T-helper 22 cell (primary cell): ENCODE measurements around the gene YAP1.
"Not testable (repeated sequence)": the region's sequence is repeated elsewhere in the genome, so short reads cannot be mapped to it uniquely, and the experiment has no call there.

ENCODE experiments used
- DNase-seq: peaks from one replicate; pipeline ENCODE4 v3.0.0-alpha.2; 2020; ENCODE audit warnings: low read depth

The YAP1 gene

DNA sequence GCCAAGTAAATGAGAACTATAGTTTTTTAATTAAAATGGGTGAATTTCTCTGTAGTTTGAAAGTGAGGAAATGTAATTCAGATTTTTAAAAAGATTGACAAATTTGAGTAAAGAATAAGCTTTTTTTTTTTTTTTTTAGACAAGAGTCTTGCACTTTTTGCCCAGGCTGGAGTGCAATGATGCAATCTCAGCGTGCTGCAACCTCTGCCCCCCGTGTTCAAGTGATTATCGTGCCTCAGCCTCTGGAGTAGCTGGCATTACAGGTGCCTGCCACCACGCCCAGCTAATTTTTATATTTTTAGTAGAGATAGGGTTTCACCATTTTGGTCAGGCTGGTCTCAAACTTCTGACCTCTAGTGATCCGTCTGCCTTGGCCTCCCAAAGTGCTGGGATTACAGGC is 90.1 kb downstream of the YAP1 start:
- DNase-seq = not testable (repeated sequence)

DNA sequence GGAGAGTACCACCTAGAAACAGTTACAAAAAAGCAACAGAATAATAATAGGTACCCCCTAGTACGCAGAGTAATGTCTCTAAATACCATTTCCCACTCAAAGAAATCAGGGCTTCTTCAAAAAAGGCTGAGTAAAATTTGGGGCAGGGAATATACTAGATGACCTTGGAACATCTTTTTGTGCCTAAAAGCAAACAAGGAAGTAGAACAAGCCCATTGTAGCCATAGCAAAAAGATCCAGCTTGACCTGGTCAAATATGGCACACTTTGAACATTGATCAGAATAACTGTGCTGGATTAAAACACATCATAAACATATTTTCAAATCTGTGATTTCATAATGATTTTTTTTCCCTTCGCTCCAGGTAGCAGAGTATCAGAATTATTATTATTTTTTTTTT is 91.5 kb downstream of the YAP1 start:
- no peak for DNase-seq

DNA sequence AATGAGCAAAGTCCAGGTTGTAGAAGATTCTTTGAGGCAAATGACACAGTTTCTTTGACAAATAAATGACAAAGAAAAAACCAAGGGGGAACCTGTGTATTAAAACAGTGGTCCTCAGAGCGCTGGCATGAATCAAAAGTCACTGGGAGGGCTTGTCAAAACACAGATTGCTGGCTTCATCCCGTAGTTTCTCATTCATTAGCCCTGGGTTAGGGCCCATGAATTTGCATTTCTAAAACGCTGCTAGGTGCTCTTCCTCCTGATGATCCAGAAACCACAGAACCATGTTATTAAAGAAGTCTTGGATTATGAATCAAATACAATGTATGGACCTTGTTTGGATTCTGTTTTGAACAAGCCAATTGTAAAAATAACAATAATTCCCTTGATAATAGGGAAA is 92.7 kb downstream of the YAP1 start:
- DNase-seq = no peak

DNA sequence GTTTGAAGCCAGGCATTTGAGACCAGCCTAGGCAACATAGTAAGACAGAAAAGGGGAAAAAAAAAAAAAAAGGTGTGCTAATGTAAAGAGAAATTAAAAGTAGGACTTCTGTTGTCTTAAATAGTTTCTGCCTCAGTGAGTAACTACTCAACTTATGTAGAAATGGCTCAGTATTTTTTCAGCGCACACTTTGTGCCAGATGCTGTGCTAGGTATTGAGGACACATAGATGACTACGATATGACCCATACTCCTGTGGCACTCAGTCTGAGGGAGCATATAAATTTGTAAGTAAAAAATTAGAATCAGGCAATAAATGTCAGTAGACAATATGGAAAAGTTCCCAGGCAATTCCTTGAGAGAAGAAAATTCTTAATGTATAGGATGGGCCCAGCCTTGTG is 93.9 kb downstream of the YAP1 start:
- no peak for DNase-seq

DNA sequence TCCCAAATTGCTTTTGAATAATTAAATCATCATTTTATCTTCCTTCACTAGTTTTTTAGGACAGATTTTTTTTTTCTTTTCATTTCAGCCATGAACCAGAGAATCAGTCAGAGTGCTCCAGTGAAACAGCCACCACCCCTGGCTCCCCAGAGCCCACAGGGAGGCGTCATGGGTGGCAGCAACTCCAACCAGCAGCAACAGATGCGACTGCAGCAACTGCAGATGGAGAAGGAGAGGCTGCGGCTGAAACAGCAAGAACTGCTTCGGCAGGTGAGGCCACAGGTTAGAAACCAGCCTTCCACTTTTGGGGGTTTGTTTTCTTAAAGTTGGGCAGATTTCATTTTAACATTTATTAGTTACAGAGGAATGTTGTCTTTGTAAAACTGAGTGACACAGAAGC is 95.6 kb downstream of the YAP1 start:
- DNase-seq = no peak

DNA sequence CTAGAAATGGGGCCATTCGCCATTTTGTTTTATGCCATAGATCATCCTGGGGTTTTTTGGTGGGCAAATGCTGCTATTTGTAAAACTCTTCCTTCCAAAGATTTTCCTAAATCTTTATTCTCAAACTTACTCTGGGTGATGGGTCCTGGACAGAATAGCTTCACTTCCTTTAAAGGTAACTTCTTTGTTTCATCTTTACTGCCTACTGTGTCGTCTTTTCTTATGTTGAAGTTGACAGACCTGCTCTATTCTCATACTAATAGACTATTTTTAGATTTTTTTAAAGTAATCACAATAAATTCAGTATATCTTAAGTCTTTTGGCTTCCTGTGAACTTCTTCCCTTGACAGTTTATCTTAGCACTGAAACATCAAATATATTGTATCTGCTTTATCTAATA is 98.6 kb downstream of the YAP1 start:
- no peak for DNase-seq

DNA sequence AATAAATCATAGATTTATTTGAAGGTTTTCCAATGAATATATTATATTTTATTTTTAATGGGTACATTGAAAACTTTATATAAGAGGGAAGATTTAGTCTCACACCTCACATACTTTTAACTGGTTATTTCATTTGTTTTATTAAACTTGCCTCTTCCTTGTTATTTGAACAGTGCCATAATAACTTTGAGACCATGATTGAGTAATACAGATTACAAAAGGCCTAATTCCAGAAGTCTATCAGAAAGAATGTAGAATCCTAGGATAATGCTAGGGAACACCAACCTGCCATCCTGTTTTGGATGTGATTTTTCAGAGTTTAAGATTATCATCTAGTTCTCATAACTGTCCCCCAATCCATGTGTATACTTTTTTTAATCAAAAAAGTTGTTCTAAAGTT is 104.4 kb downstream of the YAP1 start:
- no peak for DNase-seq

DNA sequence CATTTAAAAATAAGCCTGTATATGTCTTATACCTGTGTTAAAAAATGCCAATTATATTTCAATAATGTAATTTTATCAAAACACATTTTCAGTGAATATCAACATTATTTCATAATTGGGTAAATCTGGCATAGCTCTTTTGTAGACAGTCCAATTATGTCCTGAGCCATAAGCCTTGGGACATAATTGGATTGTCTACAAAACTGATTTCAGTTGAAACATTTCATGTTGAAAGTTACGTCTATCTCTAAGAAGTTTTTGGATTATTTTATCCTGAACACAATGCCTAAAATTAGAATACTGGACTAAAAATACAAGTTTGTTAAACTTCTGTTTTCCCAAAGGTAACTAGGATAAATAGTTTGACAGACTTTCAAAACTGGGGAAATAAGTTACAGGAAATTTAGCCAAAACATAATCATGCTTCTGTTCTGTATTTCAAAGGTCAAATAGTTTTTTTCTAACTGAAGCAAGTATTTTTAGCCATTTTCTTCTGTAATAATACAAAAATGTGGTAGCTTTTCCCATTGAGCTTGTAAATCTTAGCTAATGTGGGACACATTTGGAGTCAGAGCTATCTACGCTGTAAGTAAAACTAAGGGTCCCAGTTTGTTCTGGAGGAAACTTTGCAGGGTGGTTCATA is 106.3 kb downstream of the YAP1 start:
- DNase-seq = no peak

DNA sequence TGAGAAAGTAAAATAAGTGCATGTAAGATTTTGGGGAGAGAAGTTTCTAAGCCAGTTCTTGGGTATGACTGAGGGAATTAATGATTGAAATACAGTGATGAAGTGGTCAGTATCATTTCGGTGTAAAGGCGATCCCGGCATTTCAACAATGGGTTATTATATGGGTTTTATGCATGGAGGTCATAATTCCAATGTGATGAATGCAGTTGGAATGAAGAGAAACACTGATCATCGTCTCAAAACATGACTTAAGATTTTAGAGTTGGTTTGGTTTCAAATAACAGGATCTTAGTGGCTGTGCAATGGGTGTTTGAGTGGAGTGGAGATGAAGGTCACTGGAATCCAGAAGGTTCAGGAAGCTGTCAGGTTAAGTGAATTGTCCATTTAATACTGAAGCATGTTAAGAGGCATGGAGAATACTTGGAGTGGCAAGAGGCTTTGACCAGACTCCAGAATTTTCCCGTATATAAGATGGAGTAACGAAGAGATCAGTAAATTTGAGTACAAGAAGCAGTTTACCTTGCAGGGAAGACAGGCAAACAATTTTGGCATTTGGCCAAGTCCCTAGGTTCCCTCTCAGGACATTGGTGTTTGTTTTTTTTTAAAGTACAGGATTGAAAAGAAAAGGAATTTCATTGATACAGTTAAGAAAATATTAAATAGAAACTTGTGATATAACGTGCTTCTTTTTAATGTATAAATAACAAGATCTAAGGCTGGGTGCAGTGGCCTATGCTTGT is 110.7 kb downstream of the YAP1 start:
- no peak for DNase-seq

DNA sequence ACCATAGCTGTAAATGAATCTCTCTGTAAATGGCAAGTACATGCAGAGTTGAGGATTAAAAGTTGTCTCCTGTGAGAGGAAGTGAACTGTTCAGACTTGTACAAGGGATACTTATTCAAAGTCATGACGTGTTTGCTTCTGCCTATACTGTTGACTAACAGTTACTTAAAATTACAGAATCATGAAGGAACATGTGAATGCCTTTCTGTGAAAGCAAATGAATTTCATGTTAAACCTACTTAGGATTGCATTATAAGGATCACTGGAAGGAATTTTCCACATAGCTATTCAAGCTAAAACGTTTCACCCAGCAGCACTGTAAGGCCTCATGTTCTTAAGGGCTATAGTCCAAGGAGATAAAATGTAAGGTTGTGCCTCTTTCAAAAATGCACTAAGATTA is 113.6 kb downstream of the YAP1 start:
- no peak for DNase-seq

DNA sequence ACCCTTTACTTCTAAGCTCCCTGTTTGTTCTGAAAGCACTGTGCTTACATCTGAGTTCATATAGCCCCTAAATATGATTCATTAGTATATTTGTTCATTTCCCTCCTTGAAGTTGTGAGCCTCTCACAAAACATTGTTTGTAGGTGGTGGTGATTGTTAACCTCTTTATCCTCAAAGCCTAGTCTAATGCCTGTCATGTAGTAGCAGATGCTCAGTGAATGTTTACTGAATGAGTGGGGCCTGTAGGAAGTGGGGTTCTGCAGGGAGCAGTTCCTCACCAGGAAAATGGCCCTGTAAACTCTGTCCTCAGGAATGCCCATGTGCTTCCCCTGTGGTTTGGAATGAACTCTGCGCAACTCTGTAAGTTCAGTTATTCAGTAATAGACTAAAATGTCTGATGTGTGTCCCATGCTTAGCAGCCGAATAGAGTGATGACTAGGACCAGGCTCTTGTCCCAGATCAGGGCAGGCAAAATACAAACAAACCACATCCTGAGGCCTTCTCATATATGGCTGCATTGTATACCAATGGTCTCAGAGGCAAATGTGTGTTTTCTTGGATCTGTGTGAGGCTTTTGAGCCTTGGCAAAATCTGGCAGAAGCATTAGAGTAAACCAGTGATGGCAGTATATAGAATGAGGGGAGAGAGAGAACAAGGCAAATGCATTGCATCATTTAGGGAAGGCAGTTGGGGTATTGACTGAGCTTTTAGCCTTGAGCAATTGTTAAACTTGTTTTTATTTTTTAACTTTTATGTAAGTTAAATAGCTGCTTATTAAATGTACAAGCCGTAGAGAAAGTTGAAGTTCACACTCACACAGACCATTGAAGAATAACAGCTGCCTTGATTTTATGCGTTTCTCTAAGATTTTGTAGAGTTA is 115.7 kb downstream of the YAP1 start:
- DNase-seq = no peak

DNA sequence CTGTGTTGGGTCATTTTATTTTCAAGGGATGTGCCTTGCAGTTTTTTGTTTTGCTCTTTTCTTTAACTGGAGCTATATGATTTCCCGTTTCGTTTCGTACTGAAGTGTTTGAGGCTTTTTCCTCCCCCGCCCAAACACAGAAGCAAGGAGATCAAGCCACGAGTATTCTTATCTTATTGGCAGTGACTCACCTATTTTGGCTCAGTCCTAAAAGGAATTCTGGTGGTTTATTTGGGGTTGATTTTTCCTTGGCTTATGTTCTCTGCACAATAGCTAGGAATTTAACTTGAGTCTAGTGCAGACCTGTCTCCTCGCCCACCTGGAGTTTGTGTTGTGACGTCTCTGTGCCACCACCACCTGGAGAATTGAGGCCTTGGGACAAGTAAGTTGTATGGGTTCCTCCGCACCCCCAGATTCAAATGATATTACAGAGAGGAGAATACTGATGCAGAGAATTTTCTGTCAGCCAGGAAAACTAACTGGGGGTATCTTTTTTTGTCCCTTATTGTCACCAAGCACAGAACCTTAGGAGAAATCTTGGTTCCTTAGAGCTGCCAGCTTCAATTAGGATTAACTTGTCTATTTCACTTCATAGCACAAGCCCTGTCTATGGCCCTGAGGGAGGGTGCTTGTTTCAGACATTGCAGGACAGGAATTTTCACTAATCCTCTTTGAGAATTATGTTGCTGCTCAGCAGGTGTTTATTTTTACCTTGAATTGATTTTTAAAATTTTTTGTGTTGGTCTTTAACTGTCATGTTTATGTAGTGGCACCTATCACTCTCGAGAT is 116.6 kb downstream of the YAP1 start:
- DNase-seq = no peak

DNA sequence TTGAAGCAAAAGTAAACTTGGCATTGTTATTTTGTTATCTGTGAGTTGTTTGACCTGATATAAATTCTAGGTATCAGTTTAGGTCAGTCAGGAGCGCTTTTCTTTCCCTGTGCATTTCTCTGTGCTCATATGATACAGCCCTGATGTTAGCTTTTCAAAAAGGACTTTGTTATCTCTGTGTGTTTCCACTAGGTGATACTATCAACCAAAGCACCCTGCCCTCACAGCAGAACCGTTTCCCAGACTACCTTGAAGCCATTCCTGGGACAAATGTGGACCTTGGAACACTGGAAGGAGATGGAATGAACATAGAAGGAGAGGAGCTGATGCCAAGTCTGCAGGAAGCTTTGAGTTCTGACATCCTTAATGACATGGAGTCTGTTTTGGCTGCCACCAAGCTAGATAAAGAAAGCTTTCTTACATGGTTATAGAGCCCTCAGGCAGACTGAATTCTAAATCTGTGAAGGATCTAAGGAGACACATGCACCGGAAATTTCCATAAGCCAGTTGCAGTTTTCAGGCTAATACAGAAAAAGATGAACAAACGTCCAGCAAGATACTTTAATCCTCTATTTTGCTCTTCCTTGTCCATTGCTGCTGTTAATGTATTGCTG is 119.4 kb downstream of the YAP1 start:
- DNase-seq = no peak

DNA sequence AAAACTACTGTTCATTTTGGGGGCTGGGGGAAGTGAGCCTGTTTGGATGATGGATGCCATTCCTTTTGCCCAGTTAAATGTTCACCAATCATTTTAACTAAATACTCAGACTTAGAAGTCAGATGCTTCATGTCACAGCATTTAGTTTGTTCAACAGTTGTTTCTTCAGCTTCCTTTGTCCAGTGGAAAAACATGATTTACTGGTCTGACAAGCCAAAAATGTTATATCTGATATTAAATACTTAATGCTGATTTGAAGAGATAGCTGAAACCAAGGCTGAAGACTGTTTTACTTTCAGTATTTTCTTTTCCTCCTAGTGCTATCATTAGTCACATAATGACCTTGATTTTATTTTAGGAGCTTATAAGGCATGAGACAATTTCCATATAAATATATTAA is 119.9 kb downstream of the YAP1 start:
- DNase-seq = no peak

DNA sequence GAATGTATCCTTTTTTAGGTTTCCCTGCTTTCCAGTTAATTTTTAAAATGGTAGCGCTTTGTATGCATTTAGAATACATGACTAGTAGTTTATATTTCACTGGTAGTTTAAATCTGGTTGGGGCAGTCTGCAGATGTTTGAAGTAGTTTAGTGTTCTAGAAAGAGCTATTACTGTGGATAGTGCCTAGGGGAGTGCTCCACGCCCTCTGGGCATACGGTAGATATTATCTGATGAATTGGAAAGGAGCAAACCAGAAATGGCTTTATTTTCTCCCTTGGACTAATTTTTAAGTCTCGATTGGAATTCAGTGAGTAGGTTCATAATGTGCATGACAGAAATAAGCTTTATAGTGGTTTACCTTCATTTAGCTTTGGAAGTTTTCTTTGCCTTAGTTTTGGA is 120.7 kb downstream of the YAP1 start:
- DNase-seq = no peak

DNA sequence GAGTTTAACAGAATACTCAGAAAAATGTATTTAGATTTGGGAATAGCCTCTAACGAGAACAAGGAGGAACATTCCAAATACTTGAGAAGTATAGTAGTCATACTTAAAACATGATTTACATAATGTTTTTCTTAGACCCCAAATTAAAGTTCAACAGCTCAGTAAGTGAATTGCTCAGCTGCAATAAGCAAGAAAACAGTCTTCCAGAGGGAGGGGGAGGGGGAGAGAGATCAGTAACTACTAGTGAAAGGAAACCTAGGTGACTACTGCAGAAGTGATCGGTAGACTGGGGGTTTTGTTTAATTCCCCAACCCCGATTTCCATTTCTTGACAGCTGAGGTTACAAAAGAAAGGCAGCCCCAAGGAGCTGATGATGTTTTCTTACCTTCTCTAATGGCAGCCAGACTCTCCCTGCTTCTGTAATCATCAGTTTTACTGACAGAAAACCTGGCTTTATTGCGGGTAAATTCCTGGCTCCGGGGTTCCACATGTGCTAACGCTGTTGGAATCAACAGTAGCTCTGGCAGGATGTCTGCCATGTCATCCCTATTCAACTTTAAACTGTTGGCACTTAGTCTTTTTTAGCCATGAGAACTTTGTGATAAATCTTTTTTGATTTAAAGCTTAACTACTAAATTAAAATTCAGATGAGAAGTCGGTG is 124.7 kb downstream of the YAP1 start:
- DNase-seq = no peak

DNA sequence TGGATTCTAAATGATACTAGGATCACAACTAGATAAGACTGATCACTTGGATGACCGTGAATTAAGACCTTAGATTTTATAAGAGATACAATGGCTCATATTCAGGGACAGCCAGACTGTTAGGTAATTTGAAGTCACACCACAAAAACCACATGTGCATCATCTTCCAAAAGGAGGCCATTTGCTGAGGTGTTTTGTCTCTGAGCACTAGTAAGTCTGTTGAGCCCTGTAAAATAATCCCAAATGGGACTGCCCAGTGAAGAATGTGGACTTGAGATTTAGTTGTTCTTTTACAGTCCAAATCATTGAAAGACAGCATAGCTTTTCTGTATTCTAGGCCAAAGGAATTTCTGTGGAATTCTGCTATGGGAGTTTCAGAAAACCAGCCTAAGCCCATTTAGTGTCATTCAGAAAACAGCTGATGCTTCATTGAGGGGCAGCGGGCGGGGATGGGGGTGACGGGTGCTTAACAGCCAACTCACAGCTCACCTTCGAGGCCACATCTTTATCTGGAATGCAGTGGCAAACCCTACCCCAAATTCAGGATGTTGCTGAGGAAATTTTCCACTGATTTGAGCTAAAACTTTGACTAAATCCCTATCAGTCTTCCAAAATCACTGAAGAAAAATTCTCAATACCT is 127.0 kb downstream of the YAP1 start:
- DNase-seq = no peak

DNA sequence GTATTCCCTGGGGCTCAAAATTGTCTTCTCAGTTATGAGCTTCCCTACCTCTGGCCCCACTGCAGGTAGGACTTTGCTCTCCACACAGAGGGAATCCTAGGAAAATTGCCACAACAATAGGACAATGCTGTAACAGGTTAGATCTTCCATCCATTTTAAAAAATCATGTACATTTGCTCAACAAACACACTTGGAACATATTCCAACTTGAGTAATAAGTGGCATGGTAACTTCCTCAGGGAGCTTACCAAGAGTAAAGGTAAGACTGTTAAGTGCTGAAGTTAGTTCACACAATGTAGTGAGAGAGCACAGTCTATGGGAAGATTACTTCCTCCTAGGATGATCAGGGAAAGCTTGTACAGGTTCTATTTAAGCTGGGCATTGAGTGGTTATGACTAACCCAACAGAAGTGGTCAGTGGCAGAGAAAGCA is 128.2 kb downstream of the YAP1 start:
- no peak for DNase-seq

DNA sequence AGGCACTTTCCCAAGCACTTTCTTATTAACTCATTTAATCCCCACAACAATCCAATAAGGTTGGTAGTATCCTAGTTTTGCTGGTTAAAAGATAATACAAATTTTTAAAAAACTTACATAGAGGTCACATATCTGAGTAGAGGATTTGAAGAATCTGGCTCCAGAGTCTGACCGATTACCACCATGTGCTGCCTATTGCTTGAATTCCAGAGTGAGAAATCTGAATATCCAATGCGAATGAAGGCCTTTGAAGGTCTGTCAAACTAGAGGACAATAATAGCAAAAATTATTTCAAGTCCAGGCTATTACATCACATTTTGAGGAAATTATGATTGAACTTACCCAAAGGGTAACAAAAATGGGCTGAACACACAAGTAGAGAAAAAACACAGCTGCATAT is 129.2 kb downstream of the YAP1 start:
- no peak for DNase-seq

DNA sequence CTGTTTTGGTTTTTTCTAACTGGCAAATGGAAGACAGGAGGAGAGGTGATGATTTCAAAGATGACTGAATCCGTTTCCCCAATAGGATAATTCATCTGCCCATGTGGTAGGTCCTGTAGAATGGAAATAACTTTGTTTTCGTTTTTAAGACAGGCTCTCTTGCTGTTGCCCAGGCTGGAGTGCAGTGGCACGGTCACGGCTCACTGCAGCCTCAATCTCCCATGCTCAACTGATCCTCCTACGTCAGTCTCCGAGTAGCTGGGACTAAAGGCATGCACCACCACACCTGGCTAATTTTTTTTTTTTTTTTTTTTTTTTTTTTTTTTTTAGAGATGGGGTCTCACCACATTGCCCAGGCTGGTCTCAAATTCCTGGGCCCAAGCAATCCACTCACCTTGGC is 129.7 kb downstream of the YAP1 start:
- DNase-seq = no peak

DNA sequence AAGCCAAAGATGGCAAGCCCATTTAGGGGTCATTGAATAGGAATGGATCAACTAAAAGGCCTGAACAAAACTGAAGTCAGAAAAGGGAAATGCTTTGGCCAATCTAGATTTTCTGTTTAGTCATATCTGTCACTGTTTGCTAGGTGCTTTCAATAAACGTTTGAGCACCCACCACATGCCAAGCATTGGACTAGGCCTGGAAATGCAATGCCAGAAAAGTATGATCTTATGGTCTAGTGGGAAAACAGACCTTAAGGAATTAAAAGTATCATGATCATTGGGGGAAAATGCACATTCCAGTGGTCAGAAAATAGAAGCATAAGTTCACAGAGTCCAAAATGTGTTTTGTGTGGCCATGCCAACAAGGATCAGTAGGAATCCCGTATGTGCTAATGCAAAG is 130.3 kb downstream of the YAP1 start:
- DNase-seq = no peak
